DOHH2 (cell line): ENCODE measurements around the gene EXOC3.

Experiments
- H3F3A ChIP-seq: fragments of 200-600 bp; sonication (generic), shearing (Covaris generic); 2 replicates; pipeline ENCODE4 v1.6.0; 2016; ENCODE audit warnings: antibody characterized with exemption, mild to moderate bottlenecking; ENCODE audit not compliant: control insufficient read depth, insufficient read depth
- H3K27ac ChIP-seq: fragments of 200-600 bp; sonication (generic); 2 replicates; pipeline ENCODE4 v1.5.1; 2014; ENCODE audit warnings: low read depth, mild to moderate bottlenecking, low read length, moderate library complexity
- H3K27me3 ChIP-seq: fragments of 200-600 bp; sonication (generic); 2 replicates; pipeline ENCODE4 v1.6.1; 2014; ENCODE audit warnings: mild to moderate bottlenecking, low read length, mixed read lengths; ENCODE audit not compliant: control insufficient read depth
- H3K36me3 ChIP-seq: fragments of 200-600 bp; sonication (generic); 2 replicates; pipeline ENCODE4 v1.6.1; 2014; ENCODE audit warnings: mild to moderate bottlenecking, low read length, moderate library complexity, mixed read lengths; ENCODE audit not compliant: control insufficient read depth
- H3K4me1 ChIP-seq: fragments of 200-600 bp; sonication (generic); 2 replicates; pipeline ENCODE4 v1.6.1; 2014; ENCODE audit warnings: mild to moderate bottlenecking, low read length, mixed read lengths; ENCODE audit not compliant: control insufficient read depth
- H3K4me2 ChIP-seq: fragments of 200-600 bp; sonication (generic); 2 replicates; pipeline ENCODE4 v1.6.0; 2014; ENCODE audit warnings: mild to moderate bottlenecking, low read length, moderate library complexity
- H3K4me3 ChIP-seq: fragments of 200-600 bp; sonication (generic); 2 replicates; pipeline ENCODE4 v1.5.1; 2014; ENCODE audit warnings: mild to moderate bottlenecking, low read length, mixed read lengths
- H3K79me2 ChIP-seq: fragments of 200-600 bp; sonication (generic); 2 replicates; pipeline ENCODE4 v1.6.1; 2014; ENCODE audit warnings: mild to moderate bottlenecking, low read length, mixed read lengths; ENCODE audit not compliant: control insufficient read depth
- H3K9me2 ChIP-seq: fragments of 200-600 bp; sonication (generic); replicated peaks from 2 replicates; pipeline ENCODE4 v1.6.1; 2014; ENCODE audit warnings: mild to moderate bottlenecking, low read length, mixed read lengths; ENCODE audit not compliant: control insufficient read depth
- H3K9me3 ChIP-seq: fragments of 200-600 bp; sonication (generic); 2 replicates; pipeline ENCODE4 v1.6.1; 2014; ENCODE audit warnings: antibody characterized with exemption, low read length, mixed read lengths; ENCODE audit not compliant: control insufficient read depth, insufficient read depth
- H4K20me1 ChIP-seq: fragments of 200-600 bp; sonication (generic); 2 replicates; pipeline ENCODE4 v1.6.0; 2014; ENCODE audit warnings: low read depth, mild to moderate bottlenecking, antibody characterized with exemption, low read length, moderate library complexity; ENCODE audit not compliant: control insufficient read depth, insufficient read depth
- CTCF ChIP-seq: fragments of 200-600 bp; sonication (generic); IDR thresholded peaks from one replicate; pipeline ENCODE4 v1.5.1; 2014; ENCODE audit warnings: antibody characterized with exemption, mild to moderate bottlenecking, low read depth, low read length; ENCODE audit not compliant: poor library complexity, severe bottlenecking
- EZH2phosphoT487 ChIP-seq: fragments of 200-600 bp; sonication (generic); IDR thresholded peaks from 2 replicates; pipeline ENCODE4 v1.6.1; 2017; ENCODE audit warnings: borderline replicate concordance, mild to moderate bottlenecking, antibody characterized with exemption, low read length, moderate library complexity, mixed read lengths

The EXOC3 gene

GRCh38 chr5:415928-416635, 26.9 kb upstream of the EXOC3 start:
- H3K4me3 ChIP-seq: no peak overlapping the region
- H3K27ac ChIP-seq: no peak overlapping the region
- no peak overlapping the region for H3K4me2 ChIP-seq
- H3K36me3 ChIP-seq: peaks cover 20% of the 10 kb centered on the region
- H4K20me1 ChIP-seq: no peaks in the 10 kb centered on the region
- H3K9me2 ChIP-seq: no peaks in the 10 kb centered on the region
- TF ChIP-seq EZH2phosphoT487: no peak
- TF ChIP-seq CTCF: no peak
- H3K79me2 ChIP-seq: no peaks in the 10 kb centered on the region; the same call in 1 of the 2 replicates
- no peaks in the 10 kb centered on the region for H3K9me3 ChIP-seq
- H3F3A ChIP-seq: no peaks in the 10 kb centered on the region
- no peaks in the 10 kb centered on the region for H3K27me3 ChIP-seq
- peaks cover 37% of the 10 kb centered on the region for H3K4me1 ChIP-seq

GRCh38 chr5:416636-416960, 26.4 kb upstream of the EXOC3 start:
- Histone ChIP-seq H3K4me2 (no peak overlapping the region), H3K27ac (no peak overlapping the region), H3K4me3 (no peak overlapping the region), H3K9me3 (no peaks in the 10 kb centered on the region), H3K4me1 (peaks cover 32% of the 10 kb centered on the region), H4K20me1 (no peaks in the 10 kb centered on the region), H3K36me3 (peaks cover 20% of the 10 kb centered on the region), H3K79me2 (no peaks in the 10 kb centered on the region; the same call in 1 of the 2 replicates), H3F3A (no peaks in the 10 kb centered on the region), H3K27me3 (no peaks in the 10 kb centered on the region), H3K9me2 (no peaks in the 10 kb centered on the region)
- TF ChIP-seq CTCF: no peak
- TF ChIP-seq EZH2phosphoT487: no peak

GRCh38 chr5:417301-418161, 25.4 kb upstream of the EXOC3 start:
- Histone ChIP-seq H3K27me3 (no peaks in the 10 kb centered on the region), H3K79me2 (no peaks in the 10 kb centered on the region; the same call in 1 of the 2 replicates), H3K36me3 (peaks cover 12% of the 10 kb centered on the region), H4K20me1 (no peaks in the 10 kb centered on the region), H3K4me3 (no peak overlapping the region), H3K27ac (no peak overlapping the region), H3K4me2 (no peak overlapping the region), H3K9me2 (no peaks in the 10 kb centered on the region), H3K9me3 (no peaks in the 10 kb centered on the region), H3F3A (no peaks in the 10 kb centered on the region), H3K4me1 (peaks cover 23% of the 10 kb centered on the region)
- TF ChIP-seq EZH2phosphoT487 (no peak), CTCF (no peak)
